ENCODE data around the gene PKM. TPM values are rescaled to one million over a fixed set of nuclear protein-coding genes. Genes with fewer than 3 reads are reported as not detected.

PKM gene
- total RNA-seq, 2 experiments from 2014 or later = 202 to 203 TPM

DNA sequence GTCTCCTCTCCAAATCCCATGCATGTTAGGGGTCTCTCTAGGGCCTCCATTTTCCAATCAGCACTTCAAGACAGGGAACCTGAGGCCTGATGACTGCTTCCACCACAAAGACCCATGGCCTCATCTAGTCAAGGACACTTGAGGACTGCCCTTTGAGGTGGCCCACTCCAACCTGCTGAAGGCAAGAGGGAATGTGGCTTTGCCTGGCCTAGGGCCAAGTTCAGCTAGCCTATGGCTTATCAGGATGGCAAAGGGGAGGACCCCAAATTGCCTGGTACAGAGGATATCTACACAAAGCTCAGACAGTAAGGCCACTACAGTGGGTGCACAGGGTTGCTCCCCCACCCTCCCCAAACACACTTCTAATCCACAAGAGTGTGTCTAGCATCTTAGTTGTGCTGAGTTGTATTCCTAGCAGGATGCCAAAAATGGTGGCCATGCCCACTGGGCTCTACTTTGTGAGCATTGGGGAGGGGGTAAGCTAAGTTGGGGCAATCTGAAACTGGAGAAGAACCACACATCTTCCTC is 23.4 kb downstream of the PKM start:
- H3K4me3 ChIP-seq (ENCODE audit: low read length) = no peak overlapping the region
- POLR2A ChIA-PET = interaction anchor here (1.2 kb wide), 1 partner anchor 23 kb away, joined by 4 read pairs; the partner anchor contains the start of gene PKM
- H3K36me3 Mint-ChIP-seq (ENCODE audit: low read depth) = peaks cover 100% of the 10 kb centered on the region
- no peaks in the 10 kb centered on the region for H3K9me3 Mint-ChIP-seq
- CTCF ChIA-PET = interaction anchor here (1.4 kb wide), 1 partner anchor 19 kb away, joined by 5 read pairs; no protein-coding TSS in a partner anchor
- no peak for DNase-seq
- H3K27ac ChIP-seq (ENCODE audit: low read depth in 1 of 2, low read length in 2 of 2) = no peak overlapping the region
- H3K4me1 Mint-ChIP-seq (ENCODE audit: low read depth) = no peaks in the 10 kb centered on the region
- no peak overlapping the region for H3K4me3 Mint-ChIP-seq
- no peak for TF ChIP-seq CTCF (IDR thresholded peaks at IDR 0.05)
- peaks cover 96% of the 10 kb centered on the region for H3K36me3 ChIP-seq (ENCODE audit: insufficient read depth, low read length)
- no peaks in the 10 kb centered on the region for H3K27me3 Mint-ChIP-seq
- no peak overlapping the region for H3K27ac Mint-ChIP-seq
- no peaks in the 10 kb centered on the region for H3K4me1 ChIP-seq (ENCODE audit: insufficient read depth, low read length)
- no peak for ATAC-seq (ENCODE audit: poor library complexity)
- intact Hi-C loops (cut with DNase I, micrococcal nuclease) = no loop called here
- no peaks in the 10 kb centered on the region for H3K9me3 ChIP-seq (ENCODE audit: control insufficient read depth in 1 of 2, insufficient read depth in 1 of 2, low read length in 2 of 2)
- H3K27me3 ChIP-seq (ENCODE audit: control insufficient read depth in 1 of 2, insufficient read depth in 2 of 2, low read length in 2 of 2) = no peaks in the 10 kb centered on the region

GRCh38 chr15:72206677-72207000 is 24.4 kb downstream of the PKM start:
- no peak for TF ChIP-seq CTCF (IDR thresholded peaks at IDR 0.05)
- ChIA-PET CTCF (interaction anchor here (1.4 kb wide), 1 partner anchor 20 kb away, joined by 5 read pairs; no protein-coding TSS in a partner anchor), POLR2A (interaction anchor here (1.2 kb wide), 1 partner anchor 24 kb away, joined by 4 read pairs; the partner anchor contains the start of gene PKM)
- Histone ChIP-seq H3K36me3 (ENCODE audit: insufficient read depth, low read length) (peaks cover 97% of the 10 kb centered on the region), H3K27ac (ENCODE audit: low read depth in 1 of 2, low read length in 2 of 2) (no peak overlapping the region), H3K4me3 (ENCODE audit: low read length) (no peak overlapping the region), H3K27me3 (ENCODE audit: control insufficient read depth in 1 of 2, insufficient read depth in 2 of 2, low read length in 2 of 2) (no peaks in the 10 kb centered on the region), H3K4me1 (ENCODE audit: insufficient read depth, low read length) (no peaks in the 10 kb centered on the region), H3K9me3 (ENCODE audit: control insufficient read depth in 1 of 2, insufficient read depth in 1 of 2, low read length in 2 of 2) (no peaks in the 10 kb centered on the region)
- Mint-ChIP-seq H3K27me3 (no peaks in the 10 kb centered on the region), H3K9me3 (no peaks in the 10 kb centered on the region), H3K27ac (no peak overlapping the region), H3K4me1 (ENCODE audit: low read depth) (no peaks in the 10 kb centered on the region), H3K36me3 (ENCODE audit: low read depth) (peaks cover 99% of the 10 kb centered on the region), H3K4me3 (no peak overlapping the region)
- ATAC-seq (ENCODE audit: poor library complexity) (no peak), DNase-seq (no peak)
- intact Hi-C loops (cut with DNase I, micrococcal nuclease) = no loop called here

DNA sequence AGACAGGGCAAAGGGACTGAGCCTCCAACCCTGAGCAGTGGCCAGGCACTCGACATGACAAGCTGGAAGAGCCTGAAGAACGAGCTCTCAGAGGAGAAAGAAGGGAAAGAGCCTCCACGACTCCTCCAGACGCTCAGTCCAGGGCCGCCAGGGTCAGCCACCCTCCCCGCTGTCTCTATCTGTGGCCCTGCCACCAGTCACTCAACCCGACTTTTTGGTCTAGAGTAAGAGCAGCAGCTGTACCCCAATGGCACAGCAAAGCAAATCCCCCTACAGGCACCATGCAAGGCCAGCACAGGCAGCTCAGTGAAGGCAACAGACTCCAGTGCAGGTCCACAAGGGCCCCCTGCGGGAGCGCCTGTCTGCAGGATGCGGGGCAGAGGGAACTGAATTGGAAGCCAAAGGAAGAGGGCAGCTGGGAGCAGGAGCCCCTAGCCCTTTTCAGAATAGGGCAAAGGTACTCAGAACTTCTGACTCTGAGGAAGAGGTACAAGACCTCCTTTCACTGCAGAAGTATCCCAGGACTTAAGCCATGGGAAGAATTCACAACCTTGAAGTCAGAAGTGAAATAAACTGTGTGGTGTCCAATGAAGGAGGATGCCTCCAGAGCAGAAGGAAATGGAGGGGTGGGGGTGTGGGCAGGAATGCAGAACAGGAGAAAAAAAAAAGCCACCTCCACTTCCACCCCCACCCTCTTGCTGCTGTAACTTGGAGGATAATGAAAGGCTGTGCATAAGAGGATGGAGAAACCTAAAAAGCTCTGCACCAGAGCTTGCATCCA is 24.9 kb downstream of the PKM start:
- peaks cover 99% of the 10 kb centered on the region for H3K36me3 Mint-ChIP-seq (ENCODE audit: low read depth)
- peak overlapping the region; percentile 17 for H3K27ac Mint-ChIP-seq
- Histone ChIP-seq H3K4me3 (ENCODE audit: low read length) (no peak overlapping the region), H3K9me3 (ENCODE audit: control insufficient read depth in 1 of 2, insufficient read depth in 1 of 2, low read length in 2 of 2) (no peaks in the 10 kb centered on the region), H3K4me1 (ENCODE audit: insufficient read depth, low read length) (no peaks in the 10 kb centered on the region), H3K36me3 (ENCODE audit: insufficient read depth, low read length) (peaks cover 97% of the 10 kb centered on the region), H3K27ac (ENCODE audit: low read depth in 1 of 2, low read length in 2 of 2) (no peak overlapping the region), H3K27me3 (ENCODE audit: control insufficient read depth in 1 of 2, insufficient read depth in 2 of 2, low read length in 2 of 2) (no peaks in the 10 kb centered on the region)
- intact Hi-C loops (cut with DNase I, micrococcal nuclease) = no loop called here
- DNase-seq (no peak), ATAC-seq (ENCODE audit: poor library complexity) (no peak)
- H3K9me3 Mint-ChIP-seq = no peaks in the 10 kb centered on the region
- ChIA-PET POLR2A (no interaction called here), CTCF (interaction anchor here (0.7 to 1.4 kb wide), 2 partner anchors 19 to 20 kb away, joined by 4 to 5 read pairs; no protein-coding TSS in a partner anchor)
- H3K4me3 Mint-ChIP-seq = no peak overlapping the region
- H3K4me1 Mint-ChIP-seq (ENCODE audit: low read depth) = no peaks in the 10 kb centered on the region
- H3K27me3 Mint-ChIP-seq = no peaks in the 10 kb centered on the region
- TF ChIP-seq CTCF (IDR thresholded peaks at IDR 0.05) = no peak

Data from CD4-positive, alpha-beta T cell (primary cell).